ENCODE measurements around the gene LIPC.

Gene LIPC

GRCh38 chr15:58551084-58551763, 119.4 kb downstream of the LIPC start:
- TF ChIP-seq, protein P1, sequence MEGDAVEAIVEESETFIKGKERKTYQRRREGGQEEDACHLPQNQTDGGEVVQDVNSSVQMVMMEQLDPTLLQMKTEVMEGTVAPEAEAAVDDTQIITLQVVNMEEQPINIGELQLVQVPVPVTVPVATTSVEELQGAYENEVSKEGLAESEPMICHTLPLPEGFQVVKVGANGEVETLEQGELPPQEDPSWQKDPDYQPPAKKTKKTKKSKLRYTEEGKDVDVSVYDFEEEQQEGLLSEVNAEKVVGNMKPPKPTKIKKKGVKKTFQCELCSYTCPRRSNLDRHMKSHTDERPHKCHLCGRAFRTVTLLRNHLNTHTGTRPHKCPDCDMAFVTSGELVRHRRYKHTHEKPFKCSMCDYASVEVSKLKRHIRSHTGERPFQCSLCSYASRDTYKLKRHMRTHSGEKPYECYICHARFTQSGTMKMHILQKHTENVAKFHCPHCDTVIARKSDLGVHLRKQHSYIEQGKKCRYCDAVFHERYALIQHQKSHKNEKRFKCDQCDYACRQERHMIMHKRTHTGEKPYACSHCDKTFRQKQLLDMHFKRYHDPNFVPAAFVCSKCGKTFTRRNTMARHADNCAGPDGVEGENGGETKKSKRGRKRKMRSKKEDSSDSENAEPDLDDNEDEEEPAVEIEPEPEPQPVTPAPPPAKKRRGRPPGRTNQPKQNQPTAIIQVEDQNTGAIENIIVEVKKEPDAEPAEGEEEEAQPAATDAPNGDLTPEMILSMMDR (IDR thresholded peaks at IDR 0.05; ENCODE audit: low read depth, low read length): no peak
- DNase-seq (ENCODE audit: extremely low read depth, low read depth): no peak

DNA sequence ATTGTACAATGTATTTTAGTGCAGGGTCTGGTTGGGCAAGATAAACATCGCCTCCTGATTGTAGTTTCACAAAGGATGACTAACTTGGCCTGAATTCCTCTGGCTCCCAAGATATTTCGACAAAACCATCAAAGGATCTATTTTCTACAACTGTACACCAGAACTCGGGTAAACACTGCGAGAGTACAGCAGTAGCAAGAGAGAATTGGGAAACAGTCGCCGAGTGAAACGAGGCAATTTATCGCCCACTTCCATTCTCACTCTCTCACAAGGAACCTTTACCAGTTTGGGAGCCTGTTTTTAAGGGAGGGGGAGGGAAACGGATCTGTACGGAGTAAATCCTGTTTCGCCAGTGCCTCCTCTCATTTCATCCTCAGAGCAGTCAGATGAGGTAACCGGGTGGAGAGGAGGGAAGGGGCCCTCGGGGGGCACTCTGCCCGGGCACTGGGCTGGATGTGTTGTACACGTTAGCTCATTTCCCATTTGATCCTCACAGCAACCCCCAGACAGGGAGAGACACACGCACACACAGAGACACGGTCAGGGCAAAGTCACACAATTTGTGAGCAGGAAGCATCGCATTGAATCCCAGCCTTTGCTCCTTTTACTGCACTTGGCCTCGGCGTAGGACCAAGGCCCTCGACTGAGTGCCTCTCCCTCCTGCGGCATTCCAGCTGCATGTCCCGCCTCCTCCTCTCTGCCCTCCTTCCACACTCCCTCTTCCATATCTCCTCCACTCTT, 120.1 kb downstream of the LIPC start:
- peak; percentile 89 for DNase-seq (ENCODE audit: extremely low read depth, low read depth)
- TF ChIP-seq, protein P1 (IDR thresholded peaks at IDR 0.05; ENCODE audit: low read depth, low read length): no peak

- DNase-seq (ENCODE audit: extremely low read depth, low read depth): no peak
- TF ChIP-seq, protein P1 (IDR thresholded peaks at IDR 0.05; ENCODE audit: low read depth, low read length): no peak
Observed at GRCh38 chr15:58552505-58553364, 120.9 kb downstream of the LIPC start.

GRCh38 chr15:58553365-58553918, 121.7 kb downstream of the LIPC start:
- TF ChIP-seq, protein P1 (IDR thresholded peaks at IDR 0.05; ENCODE audit: low read depth, low read length): no peak
- no peak for DNase-seq (ENCODE audit: extremely low read depth, low read depth)

- TF ChIP-seq, protein P1 (IDR thresholded peaks at IDR 0.05; ENCODE audit: low read depth, low read length): no peak
- no peak for DNase-seq (ENCODE audit: extremely low read depth, low read depth)
Observed at GRCh38 chr15:58554758-58555157, 123.0 kb downstream of the LIPC start.

GRCh38 chr15:58555162-58556027, 123.6 kb downstream of the LIPC start:
- TF ChIP-seq, protein P1 (IDR thresholded peaks at IDR 0.05; ENCODE audit: low read depth, low read length): no peak
- no peak for DNase-seq (ENCODE audit: extremely low read depth, low read depth)
